ENCODE data around the gene NKX3-2.

- TF ChIP-seq CTCF (IDR thresholded peaks at IDR 0.05) (no peak), POLR2A (IDR thresholded peaks at IDR 0.05) (no peak)
Measured at GRCh38 chr4:13514722-13515121, 29.6 kb downstream of the NKX3-2 start.
